SH-SY5Y (cell line): ENCODE measurements around the gene SPATA21.

ENCODE experiments used
- GATA2 ChIP-seq: IDR thresholded peaks from 2 replicates; pipeline ENCODE4 v1.6.1; 2011; ENCODE audit warnings: mild to moderate bottlenecking, low read depth, low read length
- GATA3 ChIP-seq: IDR thresholded peaks from 2 replicates; pipeline ENCODE4 v1.6.1; 2011; ENCODE audit warnings: low read depth, mild to moderate bottlenecking, low read length, moderate library complexity

SPATA21 gene

GRCh38 chr1:16396591-16396990 lies 40.6 kb downstream of the SPATA21 start:
- no peak for TF ChIP-seq GATA3
- no peak for TF ChIP-seq GATA2

- no peak for TF ChIP-seq GATA2
Measured at GRCh38 chr1:16394977-16395376, 42.2 kb downstream of the SPATA21 start.

GRCh38 chr1:16393570-16394521 lies 43.4 kb downstream of the SPATA21 start:
- TF ChIP-seq GATA3 (no peak), GATA2 (no peak)

- TF ChIP-seq GATA3 (no peak), GATA2 (no peak)
Measured at GRCh38 chr1:16392740-16393569, 44.3 kb downstream of the SPATA21 start.

- TF ChIP-seq GATA2, result no peak
Measured at GRCh38 chr1:16391411-16391810, 45.8 kb downstream of the SPATA21 start.

GRCh38 chr1:16387201-16388188 lies 49.7 kb downstream of the SPATA21 start:
- no peak for TF ChIP-seq GATA3
- no peak for TF ChIP-seq GATA2

GRCh38 chr1:16386454-16387113 lies 50.6 kb downstream of the SPATA21 start:
- TF ChIP-seq GATA2, result no peak
- TF ChIP-seq GATA3, result no peak

- TF ChIP-seq GATA2 (no peak), GATA3 (no peak)
Measured at GRCh38 chr1:16385659-16386453, 51.4 kb downstream of the SPATA21 start.

- no peak for TF ChIP-seq GATA3
- no peak for TF ChIP-seq GATA2
Measured at GRCh38 chr1:16383888-16384287, 53.3 kb downstream of the SPATA21 start.

- TF ChIP-seq GATA2 (no peak), GATA3 (no peak)
Measured at GRCh38 chr1:16380868-16381267, 56.4 kb downstream of the SPATA21 start.

- no peak for TF ChIP-seq GATA2
- TF ChIP-seq GATA3, result no peak
Measured at GRCh38 chr1:16378443-16378842, 58.8 kb downstream of the SPATA21 start.

GRCh38 chr1:16376971-16377370 lies 60.3 kb downstream of the SPATA21 start:
- TF ChIP-seq GATA2, result no peak
- no peak for TF ChIP-seq GATA3
